ENCODE measurements around the gene MEGF6.

GRCh38 chr1:3545363-3546047 lies 65.8 kb downstream of the MEGF6 start:
- TF ChIP-seq, protein P1, sequence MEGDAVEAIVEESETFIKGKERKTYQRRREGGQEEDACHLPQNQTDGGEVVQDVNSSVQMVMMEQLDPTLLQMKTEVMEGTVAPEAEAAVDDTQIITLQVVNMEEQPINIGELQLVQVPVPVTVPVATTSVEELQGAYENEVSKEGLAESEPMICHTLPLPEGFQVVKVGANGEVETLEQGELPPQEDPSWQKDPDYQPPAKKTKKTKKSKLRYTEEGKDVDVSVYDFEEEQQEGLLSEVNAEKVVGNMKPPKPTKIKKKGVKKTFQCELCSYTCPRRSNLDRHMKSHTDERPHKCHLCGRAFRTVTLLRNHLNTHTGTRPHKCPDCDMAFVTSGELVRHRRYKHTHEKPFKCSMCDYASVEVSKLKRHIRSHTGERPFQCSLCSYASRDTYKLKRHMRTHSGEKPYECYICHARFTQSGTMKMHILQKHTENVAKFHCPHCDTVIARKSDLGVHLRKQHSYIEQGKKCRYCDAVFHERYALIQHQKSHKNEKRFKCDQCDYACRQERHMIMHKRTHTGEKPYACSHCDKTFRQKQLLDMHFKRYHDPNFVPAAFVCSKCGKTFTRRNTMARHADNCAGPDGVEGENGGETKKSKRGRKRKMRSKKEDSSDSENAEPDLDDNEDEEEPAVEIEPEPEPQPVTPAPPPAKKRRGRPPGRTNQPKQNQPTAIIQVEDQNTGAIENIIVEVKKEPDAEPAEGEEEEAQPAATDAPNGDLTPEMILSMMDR (IDR thresholded peaks at IDR 0.05) = no peak
- TF ChIP-seq POLR2AphosphoS5 (IDR thresholded peaks at IDR 0.05) (no peak), POLR2A (IDR thresholded peaks at IDR 0.05) (no peak), EP300 (IDR thresholded peaks at IDR 0.05; ENCODE audit: low read depth) (no peak)
